SK-N-DZ (cell line): ENCODE results near the gene HSF5.
"Not testable (repeated sequence)": the region's sequence is repeated elsewhere in the genome, so short reads cannot be mapped to it uniquely, and the experiment has no call there.

ENCODE experiments used
- DNase-seq: peaks from one replicate; pipeline ENCODE4 v3.0.0-alpha.2; 2015; ENCODE audit warnings: low spot score

HSF5 gene

GRCh38 chr17:58517378-58517927 is 29.2 kb upstream of the HSF5 start:
- DNase-seq, result no peak

- DNase-seq, result no peak
These were observed 28.6 kb upstream of the HSF5 start for GRCh38 chr17:58516644-58517377.

- no peak for DNase-seq
These were observed 27.1 kb upstream of the HSF5 start for GRCh38 chr17:58515286-58515685.

GRCh38 chr17:58514770-58515157 is 26.6 kb upstream of the HSF5 start:
- no peak for DNase-seq

DNA sequence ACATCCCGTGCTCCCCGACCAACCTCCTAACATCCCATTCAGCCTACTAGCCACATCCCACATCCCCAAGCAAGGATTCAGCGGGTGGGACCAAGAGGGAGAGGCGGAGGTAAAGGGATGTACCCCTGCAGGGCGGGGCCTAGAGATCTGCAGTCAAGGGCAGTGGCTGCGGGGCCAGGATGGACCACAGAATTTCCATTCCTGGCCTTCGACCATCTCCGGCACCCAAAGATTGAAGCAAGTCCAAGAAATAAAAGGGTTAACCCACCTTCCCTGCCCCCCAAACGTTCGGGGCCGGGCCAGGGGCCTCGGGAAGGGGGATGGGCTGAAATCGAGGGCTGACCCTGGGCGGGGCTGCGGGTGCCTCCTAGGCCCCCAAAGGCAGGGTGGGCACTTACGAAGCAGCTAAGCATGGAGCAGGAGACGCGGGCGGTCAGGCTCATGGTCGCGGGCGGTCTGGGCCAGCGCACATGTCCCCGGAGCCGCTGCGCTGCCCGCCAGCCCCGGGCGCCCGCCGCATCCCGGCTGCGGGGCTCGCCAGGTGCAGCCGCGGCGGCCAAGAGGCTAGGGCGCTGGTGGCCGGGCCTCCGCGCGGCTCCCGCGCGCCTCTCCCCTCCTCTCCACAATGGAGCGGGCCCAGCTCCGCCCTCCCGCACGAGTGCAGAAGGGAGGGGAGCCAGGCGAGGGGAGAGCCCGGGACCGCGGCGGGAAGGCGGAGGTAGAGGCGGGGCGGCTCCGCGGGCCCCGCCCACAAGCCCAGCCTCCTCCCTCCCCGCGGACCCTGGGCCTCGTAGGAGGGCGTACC is 26.0 kb upstream of the HSF5 start, which contains the start of gene MTMR4:
Gene MTMR4, minus strand, starts transcription at position 674 of the 805 bp plus-strand sequence. Its CDS starts 231 bp downstream, at position 443.
- peak; percentile 91 for DNase-seq

- DNase-seq, result peak; percentile 45
These were observed 25.2 kb upstream of the HSF5 start for GRCh38 chr17:58513267-58513964.

DNA sequence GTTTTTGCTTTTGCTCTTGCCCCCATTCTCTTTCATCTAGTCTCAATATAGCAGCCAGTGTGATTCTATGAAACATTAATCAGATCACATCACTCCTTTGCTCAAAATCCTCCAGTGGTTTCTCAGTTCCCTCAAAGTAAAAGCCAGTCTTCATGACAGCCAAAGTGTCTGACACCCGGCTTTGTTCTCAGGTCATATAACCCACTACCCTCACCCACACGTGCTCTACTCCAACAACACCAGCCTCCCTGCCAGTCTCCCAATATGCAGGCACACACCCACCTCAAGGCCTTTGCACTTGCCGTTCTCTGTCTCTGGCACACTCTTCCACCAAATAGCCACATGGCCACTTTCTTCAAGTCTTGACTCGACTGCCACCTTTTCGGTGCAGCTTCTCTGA is 21.9 kb upstream of the HSF5 start:
- no peak for DNase-seq

GRCh38 chr17:58508341-58509067 is 20.3 kb upstream of the HSF5 start:
- no peak for DNase-seq

GRCh38 chr17:58507123-58507634 is 19.0 kb upstream of the HSF5 start:
- no peak for DNase-seq

DNA sequence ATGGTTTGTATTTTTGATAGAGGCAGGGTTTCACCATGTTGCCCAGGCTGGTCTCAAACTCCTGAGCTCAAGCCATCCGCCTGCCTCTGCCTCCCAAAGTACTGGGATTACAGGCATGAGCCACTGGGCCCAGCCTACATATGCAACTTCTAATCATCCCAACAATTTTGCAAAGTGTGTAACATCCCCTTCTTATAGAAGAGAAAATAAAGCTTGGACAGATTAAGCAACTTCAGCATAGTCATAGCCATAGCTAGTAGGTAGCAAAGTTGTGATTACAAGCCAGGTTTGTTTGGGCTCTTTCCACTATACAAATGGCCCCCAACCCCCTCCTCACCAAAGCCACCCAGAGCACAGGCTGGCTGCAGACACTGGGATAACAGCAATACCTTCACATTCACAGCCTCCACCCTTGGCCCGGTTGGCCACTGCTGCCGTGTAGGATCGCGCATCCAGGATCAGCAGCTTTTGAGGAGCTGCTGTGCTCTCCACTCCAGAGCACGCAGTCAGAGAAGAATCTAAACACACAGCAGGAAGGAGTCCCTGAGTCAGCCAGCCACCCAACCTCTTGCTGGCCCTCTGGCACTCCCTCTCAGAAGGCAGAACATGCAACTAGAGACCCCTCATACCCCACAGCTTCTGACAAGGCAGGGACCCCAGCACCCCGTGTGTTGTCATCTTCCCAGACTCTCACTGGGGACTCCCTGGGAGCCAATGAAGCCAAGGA is 18.3 kb upstream of the HSF5 start:
- no peak for DNase-seq

- no peak for DNase-seq
These were observed 16.7 kb upstream of the HSF5 start for GRCh38 chr17:58504826-58505351.

GRCh38 chr17:58503866-58504265 is 15.7 kb upstream of the HSF5 start:
- DNase-seq, result no peak

- not testable (repeated sequence) for DNase-seq
These were observed 14.9 kb upstream of the HSF5 start for GRCh38 chr17:58503134-58503533.

DNA sequence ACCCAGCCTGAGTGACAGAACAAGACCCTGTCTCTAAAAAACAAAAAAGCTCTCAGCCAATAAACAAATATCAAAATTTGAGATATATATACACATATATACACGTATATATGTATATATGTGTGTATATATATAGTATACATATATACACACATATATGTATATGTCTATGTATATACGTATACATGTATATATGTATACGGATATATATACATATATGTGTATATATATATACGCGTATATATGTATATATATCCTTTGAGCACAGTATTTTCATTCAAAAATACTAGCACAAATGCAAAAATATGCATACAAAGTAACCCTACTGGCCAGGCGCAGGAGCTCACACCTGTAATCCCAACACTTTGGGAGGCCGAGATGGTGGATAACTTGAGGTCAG is 13.2 kb upstream of the HSF5 start:
- DNase-seq, result no peak

DNA sequence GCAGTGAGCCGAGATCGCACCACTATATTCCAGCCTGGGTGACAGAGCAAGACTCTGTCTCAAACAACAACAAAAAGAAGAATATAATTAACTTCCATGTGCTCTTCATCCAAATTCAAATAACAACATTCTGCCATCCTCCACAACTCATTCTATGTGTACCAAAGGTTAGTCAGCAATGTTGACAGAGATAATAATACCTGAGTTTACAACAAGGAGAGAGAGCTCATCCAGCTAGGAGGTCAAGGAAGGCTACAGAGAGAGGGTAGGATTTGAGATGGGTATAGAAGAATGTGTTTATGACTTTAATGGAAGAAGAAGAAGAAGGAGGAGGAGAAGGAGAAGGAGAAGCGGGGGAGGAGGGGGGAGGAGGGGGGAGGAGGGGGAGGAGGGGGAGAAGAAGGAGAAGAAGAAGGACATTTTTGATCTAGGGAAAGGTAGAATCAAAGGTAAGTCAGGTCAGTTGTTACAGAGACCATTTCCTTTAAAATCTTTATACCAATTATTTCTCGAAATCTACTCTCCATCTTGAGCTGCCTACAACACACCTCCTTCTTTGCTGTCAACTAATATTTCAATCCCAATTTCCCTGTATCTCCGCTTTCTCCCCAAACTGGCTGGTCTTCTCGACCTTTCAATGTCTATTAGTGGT is 10.1 kb upstream of the HSF5 start:
- DNase-seq, result no peak

GRCh38 chr17:58493506-58493905 is 5.3 kb upstream of the HSF5 start:
- DNase-seq, result no peak

GRCh38 chr17:58492238-58493121 is 4.3 kb upstream of the HSF5 start:
- DNase-seq, result no peak

GRCh38 chr17:58491510-58492045 is 3.4 kb upstream of the HSF5 start:
- no peak for DNase-seq
